Motor neuron (in vitro differentiated cells): ENCODE results near the gene CALN1. TPM values are rescaled to one million over a fixed set of nuclear protein-coding genes. Genes with fewer than 3 reads are reported as not detected.

ENCODE experiments used
- ATAC-seq, 8 experiments: fragments of 200-7000 bp; cut with Tn5 transposase; replicated peaks in 6 of 8; 2 replicates each; pipeline ENCODE4 v1.8.0; 2021; ENCODE audit warnings: mild to moderate bottlenecking in 8 of 8, moderate library complexity in 8 of 8
- H3K27ac ChIP-seq, 2 donors: fragments of 250-450 bp; sonication (Bioruptor Pico); 2 replicates each; pipeline ENCODE4 v1.9.0; 2021; ENCODE audit warnings: antibody characterized with exemption in 2 of 2, mild to moderate bottlenecking in 2 of 2, moderate library complexity in 1 of 2
- H3K4me1 ChIP-seq, 2 donors: fragments of 250-450 bp; sonication (Bioruptor Pico); replicated peaks in 1 of 2; 2 replicates each; pipeline ENCODE4 v1.6.1; 2021; ENCODE audit warnings: antibody characterized with exemption in 2 of 2, mild to moderate bottlenecking in 2 of 2, moderate library complexity in 1 of 2
- H3K4me3 ChIP-seq, 5 donors: fragments of 250-450 bp; sonication (Bioruptor Pico); 2 replicates each; pipeline ENCODE4 v1.9.0; 2021; ENCODE audit warnings: antibody characterized with exemption in 5 of 5, mild to moderate bottlenecking in 5 of 5, moderate library complexity in 4 of 5
- WGBS, 10 experiments: fragments of 450-650 bp; shearing (Covaris generic); methylation state at CpG; one replicate each; pipeline ENCODE4 v1.0.0; 2022; 5-methylcytosine and 5-hydroxymethylcytosine counted together
- in situ Hi-C, 9 experiments: fragments of 400-800 bp; cut with MboI; loops; one replicate each; pipeline ENCODE4 v1.15.0; 2021; ENCODE audit warnings: low sequenced_read_pairs in 9 of 9, low pct_unique_long_range_greater_than_20kb in 2 of 9; ENCODE audit not compliant: unreplicated experiment in 9 of 9
- total RNA-seq, 8 experiments: library from RNA; unstranded; fragments of 300-600 nt; gene quantifications; 2 replicates each; pipeline versions ENCODE4 v1.2.3 to v1.2.4, GENCODE V29; 2022

Gene CALN1
- total RNA-seq, 8 experiments from 2014 or later = 0.05 to 2.4 (median 0.72) TPM

DNA sequence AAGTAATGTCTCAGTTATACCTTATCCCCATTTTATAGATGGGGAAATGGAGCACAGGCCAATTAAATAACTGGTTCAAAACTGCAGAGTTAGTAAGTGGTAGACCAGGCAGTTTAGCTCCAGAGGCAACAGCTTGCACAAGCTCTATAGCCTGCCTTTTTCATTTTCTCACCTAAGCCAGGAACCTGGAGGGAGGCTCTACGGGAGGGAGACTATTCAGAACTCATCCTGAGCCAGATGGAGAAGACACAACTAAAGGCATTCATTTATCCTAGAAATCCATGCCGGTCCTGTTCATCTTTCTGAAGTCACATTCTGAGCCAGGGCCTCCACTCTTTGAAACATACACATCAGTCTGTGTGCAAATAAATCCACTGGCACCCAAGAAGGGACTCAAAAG is 103.2 kb downstream of the CALN1 start:
- no peak overlapping the region for H3K4me3 ChIP-seq
- 0 to 100% (median 100%) methylated on average over 1 to 2 of the region's 2 CpGs; no CpG with 5 or more reads in 3 of the 10 experiments for WGBS, 10 experiments
- no peak overlapping the region for H3K27ac ChIP-seq
- no peak for ATAC-seq
- H3K4me1 ChIP-seq = no peaks in the 10 kb centered on the region
- in situ Hi-C loops = no loop called here

- H3K4me3 ChIP-seq = no peak overlapping the region
- no peak for ATAC-seq
- in situ Hi-C loops = no loop called here
Measured at GRCh38 chr7:72307566-72307965, 104.6 kb downstream of the CALN1 start.

DNA sequence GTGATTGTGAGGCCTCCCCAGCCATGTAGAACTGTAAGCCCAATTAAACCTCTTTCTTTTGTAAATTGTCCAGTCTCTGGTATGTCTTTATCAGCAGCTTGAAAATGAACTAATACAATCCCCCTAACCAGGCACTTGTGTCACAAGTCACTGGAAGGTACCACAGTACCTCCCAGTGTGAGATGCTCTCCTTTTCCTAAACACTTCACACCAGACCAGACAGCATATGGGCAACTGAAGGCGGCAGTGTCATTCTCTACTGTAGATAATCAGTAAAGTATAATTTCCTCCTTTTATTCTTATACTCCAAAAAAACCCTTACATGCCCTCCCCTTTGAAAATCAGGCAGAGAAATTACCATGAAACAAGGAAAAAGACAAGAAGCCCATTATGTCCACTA is 113.2 kb downstream of the CALN1 start:
- no peak overlapping the region for H3K4me3 ChIP-seq
- in situ Hi-C loops = no loop called here
- no peaks in the 10 kb centered on the region for H3K4me1 ChIP-seq
- H3K27ac ChIP-seq = no peak overlapping the region
- no peak for ATAC-seq
- WGBS, 10 experiments = 0 to 100% (median 80%) methylated on average over 1 of the region's 1 CpG; no CpG with 5 or more reads in 1 of the 10 experiments

More at GRCh38 chr7:72307566-72307965, 104.6 kb downstream of the CALN1 start:
- Histone ChIP-seq H3K27ac (no peak overlapping the region), H3K4me1 (no peaks in the 10 kb centered on the region)
- 0 to 93% (median 64%) methylated on average over 2 to 8 of the region's 9 CpGs; no CpG with 5 or more reads in 2 of the 10 experiments for WGBS, 10 experiments

- Histone ChIP-seq H3K4me1 (no peaks in the 10 kb centered on the region), H3K27ac (no peak overlapping the region), H3K4me3 (no peak overlapping the region)
- no peak for ATAC-seq
- WGBS, 10 experiments = 33 to 100% (median 82%) methylated on average over 1 to 5 of the region's 5 CpGs; no CpG with 5 or more reads in 1 of the 10 experiments
- in situ Hi-C loops = no loop called here
Measured at GRCh38 chr7:72298091-72298490, 114.0 kb downstream of the CALN1 start.

GRCh38 chr7:72297636-72298035 is 114.5 kb downstream of the CALN1 start:
- 3 to 100% (median 83%) methylated on average over 2 to 3 of the region's 3 CpGs; no CpG with 5 or more reads in 1 of the 10 experiments for WGBS, 10 experiments
- Histone ChIP-seq H3K27ac (no peak overlapping the region), H3K4me1 (no peaks in the 10 kb centered on the region), H3K4me3 (no peak overlapping the region)
- in situ Hi-C loops = no loop called here
- no peak for ATAC-seq

- H3K4me3 ChIP-seq = no peak overlapping the region
- H3K4me1 ChIP-seq = no peaks in the 10 kb centered on the region
- no peak overlapping the region for H3K27ac ChIP-seq
- in situ Hi-C loops = no loop called here
- no peak for ATAC-seq
- WGBS, 10 experiments = 20 to 86% (median 77%) methylated on average over 1 to 3 of the region's 3 CpGs; no CpG with 5 or more reads in 3 of the 10 experiments
Measured at GRCh38 chr7:72292794-72293193, 119.3 kb downstream of the CALN1 start.

GRCh38 chr7:72292118-72292517 is 120.0 kb downstream of the CALN1 start:
- in situ Hi-C loops = no loop called here
- no peak for ATAC-seq
- no peak overlapping the region for H3K4me3 ChIP-seq
- no peaks in the 10 kb centered on the region for H3K4me1 ChIP-seq
- no peak overlapping the region for H3K27ac ChIP-seq
- WGBS, 10 experiments = 40 to 93% (median 80%) methylated on average over 1 to 3 of the region's 3 CpGs; no CpG with 5 or more reads in 5 of the 10 experiments

- in situ Hi-C loops = no loop called here
- no peak overlapping the region for H3K27ac ChIP-seq
- no peak for ATAC-seq
- H3K4me1 ChIP-seq = no peaks in the 10 kb centered on the region
- no peak overlapping the region for H3K4me3 ChIP-seq
- WGBS, 10 experiments = 0 to 100% (median 64%) methylated on average over 1 of the region's 1 CpG; no CpG with 5 or more reads in 3 of the 10 experiments
Measured at GRCh38 chr7:72286519-72286918, 125.6 kb downstream of the CALN1 start.

DNA sequence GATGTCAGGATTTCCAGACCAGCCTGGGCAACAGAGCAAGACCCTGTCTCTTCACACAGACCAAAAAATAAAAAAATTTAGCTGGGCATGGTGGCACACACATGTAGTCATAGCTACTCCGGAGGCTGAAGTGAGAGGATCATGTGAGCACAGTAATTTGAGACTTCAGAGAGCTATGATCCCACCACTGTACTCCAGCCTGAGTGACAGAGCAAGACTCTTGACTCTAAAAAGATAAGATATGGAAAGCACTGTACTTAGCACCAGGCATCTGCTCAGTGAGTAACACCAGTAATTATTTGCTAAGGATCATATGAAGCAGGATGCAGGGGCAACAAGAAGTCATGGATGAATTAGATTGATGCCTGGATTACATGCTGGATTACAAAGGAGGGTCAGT is 128.8 kb downstream of the CALN1 start:
- 17 to 80% (median 20%) methylated on average over 1 of the region's 1 CpG; no CpG with 5 or more reads in 7 of the 10 experiments for WGBS, 10 experiments
- ATAC-seq = no peak
- Histone ChIP-seq H3K4me3 (no peak overlapping the region), H3K4me1 (no peaks in the 10 kb centered on the region), H3K27ac (no peak overlapping the region)
- in situ Hi-C loops = no loop called here

GRCh38 chr7:72281308-72281707 is 130.8 kb downstream of the CALN1 start:
- H3K4me1 ChIP-seq = no peaks in the 10 kb centered on the region
- no peak overlapping the region for H3K4me3 ChIP-seq
- H3K27ac ChIP-seq = no peak overlapping the region
- in situ Hi-C loops = no loop called here
- 0 to 100% (median 20%) methylated on average over 1 to 2 of the region's 2 CpGs; no CpG with 5 or more reads in 3 of the 10 experiments for WGBS, 10 experiments
- ATAC-seq = no peak

GRCh38 chr7:72279203-72279602 is 132.9 kb downstream of the CALN1 start:
- no peaks in the 10 kb centered on the region for H3K4me1 ChIP-seq
- in situ Hi-C loops = no loop called here
- no peak overlapping the region for H3K27ac ChIP-seq
- H3K4me3 ChIP-seq = no peak overlapping the region
- no peak for ATAC-seq
- WGBS, 10 experiments = 0 to 82% (median 40%) methylated on average over 1 to 3 of the region's 3 CpGs; no CpG with 5 or more reads in 1 of the 10 experiments

DNA sequence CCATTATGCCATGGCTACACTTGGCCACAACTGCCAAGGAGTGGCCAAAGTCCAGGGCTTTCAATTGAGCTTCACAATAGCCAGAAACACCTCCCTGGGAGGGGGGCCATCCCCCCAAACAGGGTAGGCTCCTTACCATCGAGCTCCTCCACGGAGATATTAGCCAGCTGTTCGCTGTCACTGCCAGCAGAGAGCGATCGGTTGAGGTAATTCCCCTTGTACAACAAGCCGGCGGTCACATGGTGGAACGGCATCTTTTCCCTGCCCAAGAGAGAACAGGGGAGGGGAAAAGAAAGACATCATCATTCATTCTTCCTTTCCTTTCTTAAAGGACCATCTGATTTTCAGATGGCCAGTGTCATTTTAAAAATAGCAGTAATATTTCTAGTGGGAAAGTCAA is 133.6 kb downstream of the CALN1 start:
- Histone ChIP-seq H3K27ac (no peak overlapping the region), H3K4me1 (no peaks in the 10 kb centered on the region), H3K4me3 (no peak overlapping the region)
- 40 to 90% (median 76%) methylated on average over 1 to 8 of the region's 8 CpGs; no CpG with 5 or more reads in 3 of the 10 experiments for WGBS, 10 experiments
- in situ Hi-C loops = no loop called here
- ATAC-seq = no peak

GRCh38 chr7:72275382-72276070 is 136.6 kb downstream of the CALN1 start:
- Histone ChIP-seq H3K4me1 (no peaks in the 10 kb centered on the region), H3K4me3 (no peak overlapping the region), H3K27ac (no peak overlapping the region)
- in situ Hi-C loops = no loop called here
- ATAC-seq = no peak
- WGBS, 10 experiments = 0 to 92% (median 74%) methylated on average over 1 to 6 of the region's 7 CpGs; no CpG with 5 or more reads in 1 of the 10 experiments

GRCh38 chr7:72272479-72272878 is 139.7 kb downstream of the CALN1 start:
- in situ Hi-C loops = no loop called here
- WGBS, 10 experiments = 0 to 100% (median 87%) methylated on average over 1 to 6 of the region's 6 CpGs; no CpG with 5 or more reads in 2 of the 10 experiments
- Histone ChIP-seq H3K27ac (no peak overlapping the region), H3K4me1 (no peaks in the 10 kb centered on the region), H3K4me3 (no peak overlapping the region)
- ATAC-seq = no peak
